ENCODE data around the gene RPL14. TPM values are rescaled to one million over a fixed set of nuclear protein-coding genes. Genes with fewer than 3 reads are reported as not detected.
"Not testable (repeated sequence)": the region's sequence is repeated elsewhere in the genome, so short reads cannot be mapped to it uniquely, and the experiment has no call there.

Gene RPL14
- total RNA-seq, 1 experiment from 2014 or later = 968 TPM

- Histone ChIP-seq H3K4me1 (peaks cover 5% of the 10 kb centered on the region; the same call in 1 of the 2 replicates), H3K27me3 (no peaks in the 10 kb centered on the region), H3K27ac (peak overlapping the region; percentile 68), H3K4me3 (peak overlapping the region; percentile 72), H3K9me3 (replicated peaks) (no peaks in the 10 kb centered on the region), H3K36me3 (peaks cover 4% of the 10 kb centered on the region)
- peak; percentile 95 to 96 for DNase-seq
Observed at GRCh38 chr3:40452876-40453730, 4.0 kb upstream of the RPL14 start.

DNA sequence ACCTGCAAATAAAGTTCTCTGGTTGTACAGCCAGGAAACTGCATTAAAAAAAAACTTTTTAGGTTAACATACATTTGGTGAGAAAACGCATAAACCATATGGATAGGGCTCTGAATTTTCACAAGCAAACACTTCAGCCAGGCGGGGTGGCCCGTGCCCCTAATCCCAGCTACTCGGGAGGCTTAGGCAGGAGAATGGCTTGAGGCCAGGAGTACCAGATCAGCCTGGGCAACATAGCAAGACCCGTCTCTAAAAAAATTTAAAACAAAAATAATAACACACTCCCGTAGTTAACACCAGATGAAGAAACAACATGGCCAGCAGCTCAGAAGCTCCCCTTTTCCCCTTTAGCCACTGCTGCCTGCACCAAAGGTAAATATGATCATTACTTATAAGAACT, 3.2 kb upstream of the RPL14 start:
- Histone ChIP-seq H3K9me3 (replicated peaks) (no peaks in the 10 kb centered on the region), H3K27me3 (no peaks in the 10 kb centered on the region), H3K27ac (no peak overlapping the region), H3K4me1 (peaks cover 5% of the 10 kb centered on the region; the same call in 1 of the 2 replicates), H3K4me3 (peak overlapping the region; percentile 72; the same call in 1 of the 2 replicates), H3K36me3 (peaks cover 13% of the 10 kb centered on the region)
- DNase-seq = no peak

DNA sequence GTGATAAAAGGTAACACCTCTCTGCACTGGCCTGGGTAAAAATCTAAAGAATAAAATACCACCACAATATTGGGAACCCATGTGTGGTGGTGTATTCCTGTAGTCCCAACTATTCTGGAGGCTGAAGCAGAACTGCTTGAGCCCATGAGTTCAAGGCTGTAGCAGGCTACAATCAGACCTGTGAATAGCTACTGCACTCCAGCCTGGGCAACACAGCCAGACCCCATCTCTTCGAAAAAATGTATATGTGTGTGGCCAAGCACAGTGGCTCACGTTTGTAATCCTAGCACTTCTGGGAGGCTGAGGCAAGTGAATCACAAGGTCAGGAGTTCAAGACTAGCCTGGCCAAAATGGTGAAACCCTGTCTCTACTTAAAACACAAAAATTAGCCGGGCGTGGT, 1.8 kb upstream of the RPL14 start:
- Histone ChIP-seq H3K4me1 (peaks cover 5% of the 10 kb centered on the region; the same call in 1 of the 2 replicates), H3K27me3 (no peaks in the 10 kb centered on the region), H3K36me3 (peaks cover 24% of the 10 kb centered on the region)

GRCh38 chr3:40456279-40456939, 730 bp upstream of the RPL14 start:
- no peak for DNase-seq
- no peaks in the 10 kb centered on the region for H3K27me3 ChIP-seq
- no peaks in the 10 kb centered on the region for H3K9me3 ChIP-seq (replicated peaks)
- H3K27ac ChIP-seq = peak overlapping the region; percentile 80
- H3K4me1 ChIP-seq = peaks cover 5% of the 10 kb centered on the region; the same call in 1 of the 2 replicates
- H3K36me3 ChIP-seq = peaks cover 33% of the 10 kb centered on the region
- peak overlapping the region; percentile 84 for H3K4me3 ChIP-seq

More for the DNA sequence above, 1.8 kb upstream of the RPL14 start:
- H3K4me3 ChIP-seq = no peak overlapping the region
- H3K27ac ChIP-seq = no peak overlapping the region
- H3K9me3 ChIP-seq (replicated peaks) = no peaks in the 10 kb centered on the region
- DNase-seq = no peak

- Histone ChIP-seq H3K9me3 (replicated peaks) (no peaks in the 10 kb centered on the region), H3K4me1 (no peaks in the 10 kb centered on the region), H3K4me3 (peak overlapping the region; percentile 84), H3K27ac (no peak overlapping the region), H3K36me3 (peaks cover 50% of the 10 kb centered on the region), H3K27me3 (no peaks in the 10 kb centered on the region)
- no peak for DNase-seq
Observed at GRCh38 chr3:40458473-40458872, 1.3 kb downstream of the RPL14 start.

GRCh38 chr3:40460481-40460880, 3.3 kb downstream of the RPL14 start:
- not testable (repeated sequence) for DNase-seq
- peaks cover 58% of the 10 kb centered on the region for H3K36me3 ChIP-seq

GRCh38 chr3:40461161-40461560, 4.0 kb downstream of the RPL14 start:
- Histone ChIP-seq H3K27ac (no peak overlapping the region), H3K4me3 (no peak overlapping the region), H3K27me3 (no peaks in the 10 kb centered on the region), H3K4me1 (no peaks in the 10 kb centered on the region), H3K36me3 (peaks cover 58% of the 10 kb centered on the region), H3K9me3 (replicated peaks) (no peaks in the 10 kb centered on the region)
- no peak for DNase-seq

More at GRCh38 chr3:40460481-40460880, 3.3 kb downstream of the RPL14 start:
- H3K4me1 ChIP-seq; H3K9me3 ChIP-seq (replicated peaks); H3K27me3 ChIP-seq; H3K27ac ChIP-seq; H3K4me3 ChIP-seq: not testable (repeated sequence)

DNA sequence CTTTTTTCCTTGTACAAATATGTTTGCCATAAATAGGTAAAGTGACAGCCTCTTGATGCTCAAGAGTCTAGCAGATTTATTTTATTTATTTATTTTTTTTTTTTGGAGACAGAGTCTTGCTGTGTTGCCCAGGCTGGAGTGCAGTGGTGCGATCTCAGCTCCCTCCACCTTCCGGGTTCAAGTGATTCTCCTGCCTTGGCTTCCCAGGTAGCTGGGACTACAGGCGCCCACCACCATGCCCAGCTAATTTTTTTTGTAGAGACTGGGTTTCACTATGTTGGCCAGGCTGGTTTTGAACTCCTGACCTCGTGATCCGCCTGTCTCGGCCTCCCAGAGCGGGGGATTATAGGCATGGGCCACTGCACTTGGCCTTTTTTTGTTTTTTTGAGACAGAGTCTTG, 5.7 kb downstream of the RPL14 start:
- H3K27me3 ChIP-seq = not testable (repeated sequence)

DNA sequence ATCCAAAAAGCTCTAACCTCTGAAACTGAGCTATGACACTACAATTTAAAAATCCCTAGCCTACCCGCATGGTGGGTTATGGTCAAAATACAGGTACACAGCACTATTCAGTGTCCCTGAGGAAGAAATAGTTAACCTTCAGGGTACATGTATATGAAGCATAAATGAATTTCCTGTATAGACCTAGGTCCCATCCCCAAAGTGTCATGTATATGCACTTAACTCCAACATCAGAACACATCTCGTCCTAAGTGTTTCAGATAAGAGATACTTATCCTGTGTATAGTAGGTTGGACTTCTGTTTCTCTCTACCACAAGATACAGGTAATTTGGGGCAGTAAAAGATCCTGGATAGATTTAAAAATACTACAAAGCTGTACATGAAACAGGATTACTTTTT, 6.4 kb downstream of the RPL14 start:
- Histone ChIP-seq H3K4me3 (no peak overlapping the region), H3K27me3 (no peaks in the 10 kb centered on the region), H3K36me3 (peaks cover 49% of the 10 kb centered on the region), H3K9me3 (replicated peaks) (no peaks in the 10 kb centered on the region), H3K27ac (no peak overlapping the region), H3K4me1 (no peaks in the 10 kb centered on the region)
- no peak for DNase-seq

More for the DNA sequence above, 5.7 kb downstream of the RPL14 start:
- not testable (repeated sequence) for H3K27ac ChIP-seq; H3K9me3 ChIP-seq (replicated peaks); H3K4me3 ChIP-seq; DNase-seq; H3K4me1 ChIP-seq
- peaks cover 56% of the 10 kb centered on the region for H3K36me3 ChIP-seq

DNA sequence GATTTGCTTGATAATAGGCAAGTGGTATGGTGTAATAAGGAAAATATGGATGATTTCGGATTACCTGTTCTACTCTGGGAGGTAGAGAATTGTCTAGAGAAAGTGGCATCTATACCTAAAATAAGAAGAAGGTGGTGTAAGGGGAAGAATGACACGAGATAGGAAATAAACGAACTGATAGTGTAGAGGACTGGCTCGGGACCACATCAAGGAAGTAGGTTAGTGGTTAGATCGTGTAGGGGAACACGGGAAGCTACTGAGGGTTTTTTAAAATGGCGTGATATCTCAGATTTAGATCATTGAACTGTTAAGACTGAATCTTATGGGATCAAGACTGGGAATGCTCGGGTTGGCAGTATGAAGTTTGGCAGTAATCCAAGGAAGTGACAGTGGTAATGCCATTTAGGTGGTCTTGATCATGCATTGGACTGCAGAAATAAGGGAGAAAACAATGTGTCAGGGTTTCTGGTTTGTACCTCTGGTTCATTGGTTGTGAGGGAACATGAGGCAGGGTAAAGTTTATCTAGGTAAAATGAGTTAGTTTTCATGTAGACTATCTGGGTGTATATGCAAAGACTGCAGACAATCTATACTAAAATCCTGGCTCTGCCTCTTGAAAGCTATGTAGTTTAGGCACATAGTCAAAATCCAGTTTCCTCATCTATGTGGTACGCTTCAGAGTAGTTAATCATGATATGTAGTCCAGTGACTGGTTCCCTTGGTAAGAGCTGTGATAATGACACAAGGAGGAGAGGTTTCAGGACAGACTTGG, 7.4 kb downstream of the RPL14 start:
- DNase-seq = no peak
- H3K27ac ChIP-seq = no peak overlapping the region
- no peaks in the 10 kb centered on the region for H3K27me3 ChIP-seq
- H3K36me3 ChIP-seq = peaks cover 40% of the 10 kb centered on the region
- no peaks in the 10 kb centered on the region for H3K9me3 ChIP-seq (replicated peaks)
- H3K4me3 ChIP-seq = no peak overlapping the region
- H3K4me1 ChIP-seq = no peaks in the 10 kb centered on the region

DNA sequence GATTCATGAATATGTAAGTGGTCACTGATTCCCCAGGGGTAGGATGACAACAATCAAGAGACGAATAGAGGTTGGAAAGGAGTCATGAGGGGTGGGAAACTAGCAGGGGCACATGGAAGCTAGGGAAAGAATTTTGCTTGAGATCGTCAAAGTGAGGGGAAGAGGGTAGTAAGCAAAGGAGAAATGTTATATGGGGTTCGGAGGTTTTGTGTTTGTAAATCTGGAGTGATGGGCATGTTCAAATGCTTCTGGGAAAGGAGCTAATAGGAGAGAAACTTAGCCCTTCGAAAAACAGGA, 7.9 kb downstream of the RPL14 start:
- Histone ChIP-seq H3K27ac (no peak overlapping the region), H3K4me1 (no peaks in the 10 kb centered on the region), H3K4me3 (no peak overlapping the region), H3K36me3 (peaks cover 37% of the 10 kb centered on the region), H3K27me3 (no peaks in the 10 kb centered on the region), H3K9me3 (replicated peaks) (no peaks in the 10 kb centered on the region)
- DNase-seq = no peak

DNA sequence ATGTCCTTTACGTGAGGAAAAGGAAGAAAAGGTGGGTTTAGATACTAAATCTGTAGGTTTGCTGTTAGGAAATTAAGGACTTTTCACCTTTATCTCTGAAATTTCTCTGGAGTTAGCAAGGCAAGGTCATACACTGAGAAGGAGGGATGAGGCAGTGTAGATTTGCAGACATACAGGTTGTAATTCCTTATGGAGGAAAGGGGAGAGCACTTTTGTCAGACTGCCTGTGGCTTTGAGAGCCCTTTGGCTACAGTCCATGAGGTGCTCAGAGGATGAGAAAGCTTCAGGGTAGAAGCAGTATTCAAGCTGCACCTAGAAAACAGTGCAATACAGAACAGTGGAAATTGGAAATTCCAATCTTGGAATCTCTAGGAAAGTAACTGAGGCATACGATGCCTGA, 8.3 kb downstream of the RPL14 start:
- H3K27me3 ChIP-seq = no peaks in the 10 kb centered on the region
- no peak for DNase-seq
- H3K4me1 ChIP-seq = no peaks in the 10 kb centered on the region
- no peak overlapping the region for H3K4me3 ChIP-seq
- no peaks in the 10 kb centered on the region for H3K9me3 ChIP-seq (replicated peaks)
- H3K36me3 ChIP-seq = peaks cover 34% of the 10 kb centered on the region
- no peak overlapping the region for H3K27ac ChIP-seq

GRCh38 chr3:40468018-40468417, 10.9 kb downstream of the RPL14 start:
- Histone ChIP-seq H3K27me3 (no peaks in the 10 kb centered on the region), H3K36me3 (peaks cover 13% of the 10 kb centered on the region), H3K9me3 (replicated peaks) (no peaks in the 10 kb centered on the region), H3K4me3 (no peak overlapping the region), H3K4me1 (no peaks in the 10 kb centered on the region), H3K27ac (no peak overlapping the region)
- DNase-seq = no peak

DNA sequence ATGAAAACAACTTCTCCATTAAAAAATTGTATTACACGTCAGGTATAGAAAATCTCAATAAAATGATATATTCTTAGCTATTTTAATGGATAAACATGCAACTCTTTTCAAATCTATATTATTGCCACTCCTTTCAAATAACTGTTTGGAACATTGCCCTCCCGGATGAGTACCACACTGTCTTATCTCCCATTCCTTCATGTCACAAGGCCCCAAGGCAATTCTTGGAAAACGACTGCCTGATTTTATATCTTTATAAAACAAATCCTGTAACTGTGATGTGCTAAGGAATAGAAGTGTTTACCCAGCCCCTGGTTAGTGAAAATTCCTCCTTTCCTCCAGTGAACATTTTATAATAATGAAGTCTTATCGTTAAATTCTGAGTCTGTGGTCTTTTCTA, 13.6 kb downstream of the RPL14 start:
- no peaks in the 10 kb centered on the region for H3K4me1 ChIP-seq
- H3K27ac ChIP-seq = no peak overlapping the region
- no peaks in the 10 kb centered on the region for H3K27me3 ChIP-seq
- H3K36me3 ChIP-seq = no peaks in the 10 kb centered on the region
- H3K9me3 ChIP-seq (replicated peaks) = no peaks in the 10 kb centered on the region
- no peak for DNase-seq
- H3K4me3 ChIP-seq = no peak overlapping the region
